OCI-LY3 (cell line): ENCODE data around the gene MIB2.

Source experiments
- H2AFZ ChIP-seq: fragments of 200-600, 300-600 bp; shearing (Covaris generic); 2 replicates; pipeline ENCODE4 v1.6.0; 2014; ENCODE audit warnings: antibody characterized with exemption, low read depth, low read length
- H3K27ac ChIP-seq: fragments of 200-600, 300-600 bp; sonication (generic); 2 replicates; pipeline ENCODE4 v1.5.1; 2014; ENCODE audit warnings: mild to moderate bottlenecking, low read length, moderate library complexity, mixed read lengths
- H3K27me3 ChIP-seq: fragments of 200-600, 300-600 bp; sonication (generic); 2 replicates; pipeline ENCODE4 v1.6.1; 2014; ENCODE audit warnings: low read depth, low read length, mixed read lengths
- H3K36me3 ChIP-seq: fragments of 200-600, 300-600 bp; sonication (generic); replicated peaks from 2 replicates; pipeline ENCODE3; 2014; ENCODE audit warnings: low read depth, low read length, mixed read lengths
- H3K4me1 ChIP-seq: fragments of 300-600, 200-600 bp; sonication (generic); 2 replicates; pipeline ENCODE4 v1.6.1; 2014; ENCODE audit warnings: low read length, mixed read lengths
- H3K4me2 ChIP-seq: fragments of 200-600, 300-600 bp; sonication (generic); 2 replicates; pipeline ENCODE4 v1.6.1; 2014; ENCODE audit warnings: low read length, mixed read lengths
- H3K4me3 ChIP-seq: fragments of 300-600, 200-600 bp; sonication (generic); 2 replicates; pipeline ENCODE4 v1.5.1; 2014; ENCODE audit warnings: antibody characterized with exemption, mild to moderate bottlenecking, low read length, moderate library complexity
- H3K79me2 ChIP-seq: fragments of 300-600, 200-600 bp; shearing (Covaris generic); 2 replicates; pipeline ENCODE4 v1.6.1; 2014; ENCODE audit warnings: mild to moderate bottlenecking, low read length, mixed read lengths
- H3K9ac ChIP-seq: fragments of 300-600, 200-600 bp; shearing (Covaris generic); 2 replicates; pipeline ENCODE4 v1.6.0; 2014; ENCODE audit warnings: mild to moderate bottlenecking, low read length, moderate library complexity
- H3K9me3 ChIP-seq: fragments of 200-600, 300-600 bp; shearing (Covaris generic); 2 replicates; pipeline ENCODE4 v1.6.1; 2014; ENCODE audit warnings: low read length, mixed read lengths; ENCODE audit not compliant: insufficient read depth
- H4K20me1 ChIP-seq: fragments of 200-600, 300-600 bp; sonication (generic); 2 replicates; pipeline ENCODE4 v1.6.1; 2016; ENCODE audit warnings: low read length, mixed read lengths; ENCODE audit not compliant: insufficient read depth
- EZH2phosphoT487 ChIP-seq: fragments of 200-600 bp; shearing (Covaris generic); IDR thresholded peaks from 2 replicates; pipeline ENCODE4 v1.6.1; 2018; ENCODE audit warnings: antibody characterized with exemption, mixed run types, low read depth
- TF ChIP-seq, protein P1 (sequence below): fragments of 200-600, 300-600 bp; sonication (generic); IDR thresholded peaks from 2 replicates; pipeline ENCODE4 v1.5.1; 2014; ENCODE audit warnings: antibody characterized with exemption, low read length, low read depth

The MIB2 gene

GRCh38 chr1:1619917-1620361, 4.6 kb downstream of the MIB2 start:
- no peak overlapping the region for H3K27ac ChIP-seq

GRCh38 chr1:1620433-1621139, 5.3 kb downstream of the MIB2 start:
- Histone ChIP-seq H3K4me2 (no peak overlapping the region), H3K79me2 (0 out of 2 replicates have a peak, but pooled peaks cover 4% of the 10 kb centered on the region), H3K27ac (no peak overlapping the region), H2AFZ (no peak overlapping the region), H3K4me1 (peaks cover 5% of the 10 kb centered on the region; the same call in 1 of the 2 replicates), H3K36me3 (no peaks in the 10 kb centered on the region), H4K20me1 (no peaks in the 10 kb centered on the region), H3K9ac (no peak overlapping the region), H3K4me3 (no peak overlapping the region), H3K27me3 (no peaks in the 10 kb centered on the region), H3K9me3 (no peaks in the 10 kb centered on the region)
- TF ChIP-seq, protein P1, sequence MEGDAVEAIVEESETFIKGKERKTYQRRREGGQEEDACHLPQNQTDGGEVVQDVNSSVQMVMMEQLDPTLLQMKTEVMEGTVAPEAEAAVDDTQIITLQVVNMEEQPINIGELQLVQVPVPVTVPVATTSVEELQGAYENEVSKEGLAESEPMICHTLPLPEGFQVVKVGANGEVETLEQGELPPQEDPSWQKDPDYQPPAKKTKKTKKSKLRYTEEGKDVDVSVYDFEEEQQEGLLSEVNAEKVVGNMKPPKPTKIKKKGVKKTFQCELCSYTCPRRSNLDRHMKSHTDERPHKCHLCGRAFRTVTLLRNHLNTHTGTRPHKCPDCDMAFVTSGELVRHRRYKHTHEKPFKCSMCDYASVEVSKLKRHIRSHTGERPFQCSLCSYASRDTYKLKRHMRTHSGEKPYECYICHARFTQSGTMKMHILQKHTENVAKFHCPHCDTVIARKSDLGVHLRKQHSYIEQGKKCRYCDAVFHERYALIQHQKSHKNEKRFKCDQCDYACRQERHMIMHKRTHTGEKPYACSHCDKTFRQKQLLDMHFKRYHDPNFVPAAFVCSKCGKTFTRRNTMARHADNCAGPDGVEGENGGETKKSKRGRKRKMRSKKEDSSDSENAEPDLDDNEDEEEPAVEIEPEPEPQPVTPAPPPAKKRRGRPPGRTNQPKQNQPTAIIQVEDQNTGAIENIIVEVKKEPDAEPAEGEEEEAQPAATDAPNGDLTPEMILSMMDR, result no peak
- TF ChIP-seq EZH2phosphoT487, result no peak

More at GRCh38 chr1:1619917-1620361, 4.6 kb downstream of the MIB2 start:
- Histone ChIP-seq H3K9ac (no peak overlapping the region), H3K4me1 (peaks cover 5% of the 10 kb centered on the region; the same call in 1 of the 2 replicates), H3K36me3 (no peaks in the 10 kb centered on the region), H3K4me2 (no peak overlapping the region), H3K79me2 (peaks cover 4% of the 10 kb centered on the region; the same call in 1 of the 2 replicates), H2AFZ (no peak overlapping the region), H3K9me3 (no peaks in the 10 kb centered on the region), H3K4me3 (no peak overlapping the region), H4K20me1 (no peaks in the 10 kb centered on the region), H3K27me3 (no peaks in the 10 kb centered on the region)
- TF ChIP-seq, protein P1, result peak; percentile 47
- TF ChIP-seq EZH2phosphoT487, result no peak

DNA sequence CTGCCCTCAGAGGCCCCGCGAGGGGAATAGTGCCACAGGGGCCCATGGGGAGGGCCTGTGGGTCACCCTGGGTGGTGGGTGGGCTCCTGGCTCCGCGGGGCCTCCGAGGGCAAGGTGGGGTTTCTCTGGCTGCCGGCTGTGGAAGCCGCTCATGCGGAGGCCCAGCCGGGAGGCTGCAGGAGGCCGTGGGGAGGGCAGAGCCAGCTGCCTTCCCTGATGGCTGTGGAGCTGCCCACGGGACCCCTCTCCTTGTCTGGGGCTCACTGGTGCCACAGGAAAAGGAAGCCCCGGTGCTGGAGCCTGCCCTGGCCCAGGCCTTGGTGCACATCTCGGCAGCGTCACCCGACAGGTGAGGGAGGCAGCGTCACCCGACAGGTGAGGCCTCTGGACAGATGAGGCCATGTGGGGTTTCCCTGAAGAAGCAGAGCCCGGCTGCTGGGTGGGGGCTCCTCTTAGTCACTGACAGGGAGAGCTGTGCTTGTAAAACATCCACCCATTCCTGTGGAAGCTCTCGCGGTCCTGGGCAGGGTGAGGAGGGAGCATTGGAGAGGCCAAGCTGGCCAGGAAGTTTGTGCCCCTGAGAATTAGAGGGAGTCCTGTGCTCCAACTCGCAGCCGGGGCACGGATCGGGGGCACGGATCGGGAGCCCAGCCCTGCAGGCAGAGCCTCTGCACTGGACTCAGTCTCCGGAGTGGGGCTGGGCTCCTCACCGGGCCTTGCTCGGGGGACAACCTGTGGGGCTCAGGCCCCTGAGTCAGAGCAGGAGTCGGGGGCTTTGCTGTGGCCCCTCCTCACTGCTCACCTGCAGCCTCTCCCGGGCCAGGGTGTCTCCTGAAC, 6.1 kb downstream of the MIB2 start:
- Histone ChIP-seq H3K79me2 (0 out of 2 replicates have a peak, but pooled peaks cover 4% of the 10 kb centered on the region), H3K4me3 (no peak overlapping the region), H4K20me1 (no peaks in the 10 kb centered on the region), H3K9me3 (no peaks in the 10 kb centered on the region), H3K36me3 (no peaks in the 10 kb centered on the region), H3K4me1 (peaks cover 4% of the 10 kb centered on the region; the same call in 1 of the 2 replicates), H3K9ac (no peak overlapping the region), H3K27ac (no peak overlapping the region), H3K4me2 (no peak overlapping the region), H2AFZ (no peak overlapping the region), H3K27me3 (no peaks in the 10 kb centered on the region)
- TF ChIP-seq, protein P1, result no peak
- TF ChIP-seq EZH2phosphoT487, result no peak
